ENCODE data around the gene ITGB2.

DNA sequence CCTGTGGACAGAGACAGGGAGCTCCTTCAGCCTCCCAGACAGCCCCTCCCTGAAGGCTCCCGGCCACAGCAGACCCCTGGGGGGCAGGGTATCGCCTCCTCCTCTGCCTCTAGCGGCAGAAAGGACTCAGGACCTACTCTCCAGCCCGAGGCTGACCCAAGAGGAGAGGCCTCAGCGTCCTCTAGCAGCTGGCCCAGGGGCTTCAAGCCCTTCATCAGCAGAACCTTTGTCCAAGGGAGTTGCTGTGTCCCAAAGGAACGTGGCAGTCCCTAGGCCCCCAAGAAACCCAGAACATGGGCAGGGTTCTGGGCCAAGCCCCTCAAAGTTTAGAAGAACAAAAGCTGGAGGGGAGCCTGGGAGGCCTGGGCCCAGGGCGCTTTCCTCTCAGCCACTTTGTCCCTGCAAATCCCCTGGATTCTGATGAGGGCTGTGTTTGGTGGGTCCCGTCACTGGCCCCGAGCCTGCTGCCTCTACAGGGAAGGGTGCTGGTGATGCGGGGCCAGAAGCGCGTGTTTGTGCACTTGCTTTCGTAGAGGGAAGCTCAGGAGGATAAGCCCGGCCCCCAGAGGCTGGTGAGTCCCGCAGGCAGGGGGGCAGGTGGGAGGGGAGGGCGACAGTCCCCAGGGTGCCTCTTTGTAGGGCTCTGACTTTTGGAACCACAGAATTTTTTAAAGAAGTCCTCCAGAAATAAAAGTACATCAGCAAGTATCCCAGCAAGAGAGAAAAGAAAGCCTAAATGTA is 13.3 kb downstream of the ITGB2 start:
- TF ChIP-seq, protein P1, sequence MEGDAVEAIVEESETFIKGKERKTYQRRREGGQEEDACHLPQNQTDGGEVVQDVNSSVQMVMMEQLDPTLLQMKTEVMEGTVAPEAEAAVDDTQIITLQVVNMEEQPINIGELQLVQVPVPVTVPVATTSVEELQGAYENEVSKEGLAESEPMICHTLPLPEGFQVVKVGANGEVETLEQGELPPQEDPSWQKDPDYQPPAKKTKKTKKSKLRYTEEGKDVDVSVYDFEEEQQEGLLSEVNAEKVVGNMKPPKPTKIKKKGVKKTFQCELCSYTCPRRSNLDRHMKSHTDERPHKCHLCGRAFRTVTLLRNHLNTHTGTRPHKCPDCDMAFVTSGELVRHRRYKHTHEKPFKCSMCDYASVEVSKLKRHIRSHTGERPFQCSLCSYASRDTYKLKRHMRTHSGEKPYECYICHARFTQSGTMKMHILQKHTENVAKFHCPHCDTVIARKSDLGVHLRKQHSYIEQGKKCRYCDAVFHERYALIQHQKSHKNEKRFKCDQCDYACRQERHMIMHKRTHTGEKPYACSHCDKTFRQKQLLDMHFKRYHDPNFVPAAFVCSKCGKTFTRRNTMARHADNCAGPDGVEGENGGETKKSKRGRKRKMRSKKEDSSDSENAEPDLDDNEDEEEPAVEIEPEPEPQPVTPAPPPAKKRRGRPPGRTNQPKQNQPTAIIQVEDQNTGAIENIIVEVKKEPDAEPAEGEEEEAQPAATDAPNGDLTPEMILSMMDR (IDR thresholded peaks at IDR 0.05), result no peak
- TF ChIP-seq POLR2A (IDR thresholded peaks at IDR 0.05), result no peak
